KG1 (cell line): ENCODE measurements around the gene PRC1.

Experiments used
- DNase-seq: peaks from one replicate; lab custom pipeline; 2025; lab: John Stamatoyannopoulos, UW

The PRC1 gene

GRCh38 chr15:90955624-90956273, 38.6 kb downstream of the PRC1 start:
- DNase-seq, result no peak

- peak; percentile 68 for DNase-seq
Observed at GRCh38 chr15:90954712-90955623, 39.4 kb downstream of the PRC1 start, which contains the start of gene RCCD1. Gene RCCD1, plus strand, starts transcription at chr15:90954884. Its CDS starts 1,851 bp downstream, at chr15:90956735.

- DNase-seq, result no peak
Observed at GRCh38 chr15:90953947-90954711, 40.2 kb downstream of the PRC1 start.

GRCh38 chr15:90952901-90953677, 41.2 kb downstream of the PRC1 start:
- no peak for DNase-seq

- no peak for DNase-seq
Observed at GRCh38 chr15:90950676-90951075, 43.7 kb downstream of the PRC1 start.

- no peak for DNase-seq
Observed at GRCh38 chr15:90949979-90950675, 44.2 kb downstream of the PRC1 start.

GRCh38 chr15:90948506-90948905, 45.8 kb downstream of the PRC1 start:
- DNase-seq, result no peak

GRCh38 chr15:90947577-90948357, 46.6 kb downstream of the PRC1 start:
- no peak for DNase-seq

GRCh38 chr15:90946941-90947576, 47.3 kb downstream of the PRC1 start:
- DNase-seq, result no peak

- DNase-seq, result no peak
Observed at GRCh38 chr15:90946538-90946937, 47.8 kb downstream of the PRC1 start.

- DNase-seq, result no peak
Observed at GRCh38 chr15:90945091-90945490, 49.2 kb downstream of the PRC1 start.

- no peak for DNase-seq
Observed at GRCh38 chr15:90942354-90943120, 51.8 kb downstream of the PRC1 start.

GRCh38 chr15:90941038-90941437, 53.3 kb downstream of the PRC1 start:
- no peak for DNase-seq

- DNase-seq, result no peak
Observed at GRCh38 chr15:90939756-90940155, 54.6 kb downstream of the PRC1 start.

GRCh38 chr15:90938261-90938660, 56.1 kb downstream of the PRC1 start:
- DNase-seq, result no peak

- no peak for DNase-seq
Observed at GRCh38 chr15:90936823-90937222, 57.5 kb downstream of the PRC1 start.

GRCh38 chr15:90934949-90935751, 59.2 kb downstream of the PRC1 start, which contains the start of gene UNC45A:
Gene UNC45A, plus strand, starts transcription at chr15:90935285. Its CDS starts 40 bp downstream, at chr15:90935325.
- peak; percentile 78 for DNase-seq
